Central memory CD8-positive, alpha-beta T cell (primary cell): ENCODE data around the gene PDE10A.
"Not testable (repeated sequence)": the region's sequence is repeated elsewhere in the genome, so short reads cannot be mapped to it uniquely, and the experiment has no call there.

ENCODE experiments used
- ATAC-seq: fragments of 150-1000 bp; cut with Tn5 transposase; replicated peaks from 2 replicates; pipeline ENCODE4 v1.10.0; 2022; ENCODE audit warnings: mild to moderate bottlenecking, moderate FRiP score, moderate number of reproducible peaks; ENCODE audit not compliant: poor library complexity, severe bottlenecking; ENCODE audit errors: extremely low read depth
- DNase-seq, 2 donors: peaks; one replicate each; pipeline ENCODE4 v3.0.0; 2021; ENCODE audit warnings: low spot score in 2 of 2
- H3K27ac Mint-ChIP-seq: one replicate; pipeline ENCODE4 v1.8.0; 2022; ENCODE audit warnings: low read depth, mild to moderate bottlenecking, moderate library complexity, mixed read lengths
- H3K27me3 Mint-ChIP-seq: one replicate; pipeline ENCODE4 v1.8.0; 2022; ENCODE audit warnings: mixed read lengths
- H3K36me3 Mint-ChIP-seq: one replicate; pipeline ENCODE4 v1.8.0; 2022; ENCODE audit warnings: mild to moderate bottlenecking, moderate library complexity, mixed read lengths; ENCODE audit not compliant: insufficient read depth
- H3K4me1 Mint-ChIP-seq: one replicate; pipeline ENCODE4 v1.8.0; 2022; ENCODE audit warnings: mixed read lengths
- H3K4me3 Mint-ChIP-seq: one replicate; pipeline ENCODE4 v1.8.0; 2022; ENCODE audit warnings: mild to moderate bottlenecking, moderate library complexity, mixed read lengths
- H3K9me3 Mint-ChIP-seq: one replicate; pipeline ENCODE4 v1.8.0; 2022; ENCODE audit warnings: mixed read lengths

Gene PDE10A

GRCh38 chr6:165579151-165579550, 83.9 kb downstream of the PDE10A start:
- no peaks in the 10 kb centered on the region for H3K36me3 Mint-ChIP-seq
- H3K4me1 Mint-ChIP-seq: no peaks in the 10 kb centered on the region
- no peaks in the 10 kb centered on the region for H3K27me3 Mint-ChIP-seq
- H3K4me3 Mint-ChIP-seq: no peak overlapping the region
- DNase-seq (no peak), ATAC-seq (no peak)
- H3K9me3 Mint-ChIP-seq: no peaks in the 10 kb centered on the region
- no peak overlapping the region for H3K27ac Mint-ChIP-seq

DNA sequence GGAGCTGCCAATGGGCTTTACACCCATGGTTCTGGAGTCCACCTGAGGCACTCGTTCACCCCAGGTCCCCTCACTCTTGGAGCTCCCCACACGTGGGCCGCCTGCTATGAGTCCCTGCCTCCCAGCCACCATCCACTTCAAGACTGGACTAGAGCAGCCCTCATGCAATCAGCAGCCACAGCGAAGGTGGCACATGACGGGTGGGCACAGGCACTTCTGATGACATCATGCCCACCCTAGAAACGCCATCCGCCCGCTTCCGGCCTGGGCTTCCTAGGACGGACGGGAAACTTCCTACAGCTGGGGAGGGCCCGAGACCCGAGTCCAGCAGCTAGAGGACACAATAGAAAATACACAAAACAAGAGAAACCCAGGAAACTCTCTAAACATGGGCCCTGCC, 85.5 kb downstream of the PDE10A start:
- no peak for ATAC-seq
- H3K27ac Mint-ChIP-seq: no peak overlapping the region
- no peaks in the 10 kb centered on the region for H3K36me3 Mint-ChIP-seq
- H3K27me3 Mint-ChIP-seq: no peaks in the 10 kb centered on the region
- DNase-seq: no peak
- H3K4me1 Mint-ChIP-seq: no peaks in the 10 kb centered on the region
- H3K9me3 Mint-ChIP-seq: no peaks in the 10 kb centered on the region
- no peak overlapping the region for H3K4me3 Mint-ChIP-seq

GRCh38 chr6:165575158-165575549, 87.9 kb downstream of the PDE10A start:
- Mint-ChIP-seq H3K27me3 (no peaks in the 10 kb centered on the region), H3K4me3 (no peak overlapping the region), H3K4me1 (no peaks in the 10 kb centered on the region), H3K27ac (no peak overlapping the region), H3K9me3 (no peaks in the 10 kb centered on the region), H3K36me3 (no peaks in the 10 kb centered on the region)
- DNase-seq (no peak), ATAC-seq (no peak)

DNA sequence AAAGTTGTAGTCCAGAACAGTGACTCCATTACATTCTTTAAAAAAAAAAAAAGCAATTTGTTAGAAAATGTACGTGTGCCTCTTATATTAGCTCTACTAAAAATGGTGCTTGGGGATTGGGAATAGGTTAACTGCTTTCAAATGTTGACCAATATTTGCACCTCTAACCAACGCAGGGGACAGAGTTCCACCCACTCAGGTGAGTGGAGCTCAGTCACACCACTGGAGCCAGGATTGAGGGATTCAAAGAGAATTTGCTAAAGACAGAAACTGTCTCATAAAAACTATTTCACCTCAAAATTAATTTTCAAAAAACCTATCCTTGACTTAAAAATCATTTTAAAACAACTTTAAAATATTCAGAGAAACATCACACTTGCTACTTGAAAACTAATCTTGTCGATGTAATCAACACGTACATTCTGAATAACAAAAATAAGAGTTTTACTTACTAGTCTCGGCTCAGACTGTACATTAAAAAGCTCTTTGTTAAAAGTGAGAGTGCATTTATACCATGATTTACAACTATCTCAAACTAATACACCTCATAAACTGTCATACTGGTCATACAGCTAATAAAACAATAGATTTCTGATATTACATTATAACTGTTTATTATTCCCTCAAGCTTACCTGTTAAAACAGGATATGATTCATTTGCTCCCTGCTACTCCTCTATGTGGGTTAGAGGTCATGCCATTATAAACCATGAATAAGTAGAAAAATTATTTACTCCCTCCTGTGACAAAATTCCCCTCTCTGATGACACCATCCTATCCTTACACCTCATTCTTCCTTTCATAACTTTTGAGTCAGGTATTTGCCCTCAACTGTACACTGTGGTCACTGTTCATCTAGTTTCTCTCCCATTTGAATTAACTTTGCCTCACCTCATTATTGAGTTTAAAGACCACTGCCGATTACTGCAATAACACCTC, 88.6 kb downstream of the PDE10A start:
- DNase-seq: no peak

GRCh38 chr6:165573671-165574070, 89.4 kb downstream of the PDE10A start:
- H3K4me1 Mint-ChIP-seq: no peaks in the 10 kb centered on the region
- H3K9me3 Mint-ChIP-seq: no peaks in the 10 kb centered on the region
- no peak overlapping the region for H3K27ac Mint-ChIP-seq
- DNase-seq (no peak), ATAC-seq (no peak)
- H3K4me3 Mint-ChIP-seq: no peak overlapping the region
- no peaks in the 10 kb centered on the region for H3K36me3 Mint-ChIP-seq
- no peaks in the 10 kb centered on the region for H3K27me3 Mint-ChIP-seq

More for the DNA sequence above, 88.6 kb downstream of the PDE10A start:
- Mint-ChIP-seq H3K9me3 (no peaks in the 10 kb centered on the region), H3K4me1 (no peaks in the 10 kb centered on the region), H3K27me3 (no peaks in the 10 kb centered on the region), H3K36me3 (no peaks in the 10 kb centered on the region), H3K4me3 (no peak overlapping the region), H3K27ac (no peak overlapping the region)
- no peak for ATAC-seq

- no peak for DNase-seq
- Mint-ChIP-seq H3K4me3 (no peak overlapping the region), H3K4me1 (no peaks in the 10 kb centered on the region)
Measured at GRCh38 chr6:165571721-165572132, 91.3 kb downstream of the PDE10A start.

DNA sequence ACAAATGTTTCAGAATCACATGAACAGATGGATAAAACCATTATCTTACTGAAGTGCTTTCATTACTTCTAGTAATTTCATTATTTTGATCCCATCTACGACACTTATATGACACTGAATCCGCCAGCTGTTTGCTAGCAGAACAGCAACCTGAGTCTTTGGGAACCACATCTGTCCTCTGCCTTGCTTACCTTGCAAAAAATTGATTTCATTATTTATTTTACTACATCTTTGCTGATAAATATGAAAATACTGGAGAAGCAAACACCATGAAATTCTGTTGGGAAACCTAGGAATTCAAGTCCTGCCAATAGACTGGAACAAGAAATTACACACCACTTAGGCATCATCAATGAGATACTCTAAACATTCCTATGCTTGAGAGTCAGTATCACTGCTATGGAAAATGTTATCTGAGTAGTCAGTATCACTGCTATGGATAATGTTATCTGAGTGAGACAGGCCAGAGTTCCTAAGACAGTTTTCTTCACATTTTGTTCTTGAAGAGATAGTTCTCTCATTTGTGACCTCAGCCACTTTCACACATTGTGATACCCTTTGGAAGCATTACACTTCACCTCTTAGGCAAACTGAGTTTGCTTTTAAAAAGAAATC, 91.9 kb downstream of the PDE10A start:
- Mint-ChIP-seq H3K9me3 (no peaks in the 10 kb centered on the region), H3K36me3 (no peaks in the 10 kb centered on the region), H3K4me3 (no peak overlapping the region), H3K27ac (no peak overlapping the region), H3K27me3 (no peaks in the 10 kb centered on the region), H3K4me1 (no peaks in the 10 kb centered on the region)
- ATAC-seq: no peak
- DNase-seq: no peak

More at GRCh38 chr6:165571721-165572132, 91.3 kb downstream of the PDE10A start:
- no peaks in the 10 kb centered on the region for H3K9me3 Mint-ChIP-seq
- no peak for ATAC-seq
- no peaks in the 10 kb centered on the region for H3K36me3 Mint-ChIP-seq
- no peaks in the 10 kb centered on the region for H3K27me3 Mint-ChIP-seq
- no peak overlapping the region for H3K27ac Mint-ChIP-seq

- Mint-ChIP-seq H3K27me3 (no peaks in the 10 kb centered on the region), H3K9me3 (no peaks in the 10 kb centered on the region), H3K4me3 (no peak overlapping the region), H3K36me3 (no peaks in the 10 kb centered on the region), H3K4me1 (no peaks in the 10 kb centered on the region), H3K27ac (no peak overlapping the region)
- DNase-seq: no peak
- no peak for ATAC-seq
Measured at GRCh38 chr6:165568326-165568725, 94.7 kb downstream of the PDE10A start.

- DNase-seq (no peak), ATAC-seq (no peak)
- Mint-ChIP-seq H3K4me1 (no peaks in the 10 kb centered on the region), H3K36me3 (no peaks in the 10 kb centered on the region), H3K27me3 (no peaks in the 10 kb centered on the region), H3K27ac (no peak overlapping the region), H3K9me3 (peaks cover 2% of the 10 kb centered on the region), H3K4me3 (no peak overlapping the region)
Measured at GRCh38 chr6:165566088-165566828, 96.8 kb downstream of the PDE10A start.

- ATAC-seq (no peak), DNase-seq (no peak)
- no peaks in the 10 kb centered on the region for H3K36me3 Mint-ChIP-seq
- no peak overlapping the region for H3K4me3 Mint-ChIP-seq
- H3K9me3 Mint-ChIP-seq: peaks cover 5% of the 10 kb centered on the region
- no peaks in the 10 kb centered on the region for H3K27me3 Mint-ChIP-seq
- no peaks in the 10 kb centered on the region for H3K4me1 Mint-ChIP-seq
- H3K27ac Mint-ChIP-seq: no peak overlapping the region
Measured at GRCh38 chr6:165562421-165563090, 100.5 kb downstream of the PDE10A start.

GRCh38 chr6:165559632-165560031, 103.4 kb downstream of the PDE10A start:
- H3K27me3 Mint-ChIP-seq: no peaks in the 10 kb centered on the region
- DNase-seq: no peak
- ATAC-seq: no peak
- peaks cover 8% of the 10 kb centered on the region for H3K9me3 Mint-ChIP-seq
- H3K4me1 Mint-ChIP-seq: no peaks in the 10 kb centered on the region
- no peaks in the 10 kb centered on the region for H3K36me3 Mint-ChIP-seq
- H3K27ac Mint-ChIP-seq: no peak overlapping the region
- H3K4me3 Mint-ChIP-seq: no peak overlapping the region

- H3K4me1 Mint-ChIP-seq, H3K27ac Mint-ChIP-seq, DNase-seq, ATAC-seq, H3K36me3 Mint-ChIP-seq, H3K9me3 Mint-ChIP-seq, H3K27me3 Mint-ChIP-seq, H3K4me3 Mint-ChIP-seq: not testable (repeated sequence)
Measured at GRCh38 chr6:165558097-165558496, 104.9 kb downstream of the PDE10A start.
